IMR-90 (cell line): ENCODE data around the gene TNNC2. TPM values are rescaled to one million over a fixed set of nuclear protein-coding genes. Genes with fewer than 3 reads are reported as not detected.

ENCODE experiments used
- ATAC-seq: fragments of 200-7000 bp; cut with Tn5 transposase; 2 replicates; pipeline ENCODE4 v1.9.1; 2020; ENCODE audit warnings: low read depth, mild to moderate bottlenecking, moderate library complexity
- BruUV-seq: library from RNA; stranded (reverse); fragments of 400-500 nt; replicated peaks from 2 replicates; lab custom pipeline; 2021; lab: Mats Ljungman, UMichigan
- CTCF ChIA-PET: fragments of 300-600 bp; formaldehyde crosslinking; extraction: SDS; loops from one replicate; lab custom pipeline; 2021; ENCODE audit warnings: antibody characterized with exemption; lab: Yijun Ruan, JAX
- POLR2A ChIA-PET: fragments of 300-600 bp; sonication (Branson Sonifier 250); formaldehyde crosslinking; loops from one replicate; lab custom pipeline; 2022; ENCODE audit warnings: antibody characterized with exemption; ENCODE audit not compliant: unreplicated experiment; lab: Charles Lee
- DNase-seq: peaks from one replicate; pipeline ENCODE4 v3.0.0; 2013
- H2AFZ ChIP-seq: replicated peaks from 2 replicates; pipeline ENCODE3; 2013; ENCODE audit warnings: low read length, mild to moderate bottlenecking; ENCODE audit not compliant: poor library complexity
- H2AK5ac ChIP-seq: 2 replicates; pipeline ENCODE4 v1.6.1; 2013; ENCODE audit warnings: low read depth, low read length, inconsistent platforms
- H2AK9ac ChIP-seq: replicated peaks from 2 replicates; pipeline ENCODE3; 2013; ENCODE audit warnings: mild to moderate bottlenecking, low read depth, low read length, moderate library complexity; ENCODE audit not compliant: poor library complexity
- H2BK120ac ChIP-seq: 2 replicates; pipeline ENCODE4 v1.6.1; 2013; ENCODE audit warnings: low read depth, low read length, inconsistent platforms
- H2BK15ac ChIP-seq: 3 replicates; pipeline ENCODE4 v1.6.1; 2013; ENCODE audit warnings: low read depth, low read length, inconsistent platforms
- H2BK20ac ChIP-seq: 2 replicates; pipeline ENCODE4 v1.6.1; 2013; ENCODE audit warnings: low read depth, mild to moderate bottlenecking, inconsistent platforms, low read length, moderate library complexity
- H2BK5ac ChIP-seq: 2 replicates; pipeline ENCODE4 v1.6.1; 2013; ENCODE audit warnings: mild to moderate bottlenecking, low read depth, low read length, inconsistent platforms; ENCODE audit not compliant: poor library complexity, severe bottlenecking
- H3K14ac ChIP-seq: replicated peaks from 2 replicates; pipeline ENCODE4 v1.6.1; 2013; ENCODE audit warnings: low read depth, low read length, inconsistent platforms
- H3K18ac ChIP-seq: 2 replicates; pipeline ENCODE4 v1.6.1; 2013; ENCODE audit warnings: low read depth, low read length, control low read depth
- H3K23ac ChIP-seq: 2 replicates; pipeline ENCODE4 v1.6.1; 2013; ENCODE audit warnings: low read depth, low read length, inconsistent platforms
- H3K27ac ChIP-seq: 2 replicates; pipeline ENCODE4 v1.5.1; 2013; ENCODE audit warnings: mild to moderate bottlenecking, control low read depth, low read length; ENCODE audit not compliant: insufficient read depth
- H3K27me3 ChIP-seq: 2 replicates; pipeline ENCODE4 v1.6.1; 2013; ENCODE audit warnings: low read length; ENCODE audit not compliant: control insufficient read depth, insufficient read depth
- H3K36me3 ChIP-seq: 2 replicates; pipeline ENCODE4 v1.6.1; 2013; ENCODE audit warnings: low read length, mixed read lengths; ENCODE audit not compliant: control insufficient read depth, insufficient read depth
- H3K4ac ChIP-seq: 2 replicates; pipeline ENCODE4 v1.6.1; 2013; ENCODE audit warnings: low read depth, low read length, inconsistent platforms
- H3K4me1 ChIP-seq: 2 replicates; pipeline ENCODE4 v1.6.1; 2013; ENCODE audit warnings: low read length, mixed read lengths; ENCODE audit not compliant: control insufficient read depth, insufficient read depth
- H3K4me2 ChIP-seq: 2 replicates; pipeline ENCODE4 v1.6.1; 2013; ENCODE audit warnings: low read depth, mild to moderate bottlenecking, control low read depth, low read length, moderate library complexity
- H3K4me3 ChIP-seq: 2 replicates; pipeline ENCODE4 v1.5.1; 2013; ENCODE audit warnings: low read depth, mild to moderate bottlenecking, control low read depth, low read length, moderate library complexity; ENCODE audit not compliant: insufficient read depth
- H3K56ac ChIP-seq: 2 replicates; pipeline ENCODE4 v1.6.1; 2013; ENCODE audit warnings: low read length, inconsistent platforms; ENCODE audit not compliant: insufficient read depth; ENCODE audit errors: extremely low read depth
- H3K79me1 ChIP-seq, 2 experiments: 2 replicates each; pipeline ENCODE4 v1.6.1; 2013; ENCODE audit warnings: low read length in 2 of 2, inconsistent platforms in 1 of 2, low read depth in 1 of 2
- H3K9ac ChIP-seq: 2 replicates; pipeline ENCODE4 v1.6.1; 2013; ENCODE audit warnings: low read depth, low read length, control low read depth
- H3K9me1 ChIP-seq: 2 replicates; pipeline ENCODE4 v1.6.1; 2013; ENCODE audit warnings: low read length, inconsistent platforms; ENCODE audit not compliant: insufficient read depth
- H3K9me3 ChIP-seq: 2 replicates; pipeline ENCODE4 v1.6.1; 2013; ENCODE audit warnings: low read length; ENCODE audit not compliant: control insufficient read depth, insufficient read depth
- H4K20me1 ChIP-seq: 2 replicates; pipeline ENCODE4 v1.6.1; 2013; ENCODE audit warnings: low read length, inconsistent platforms; ENCODE audit not compliant: insufficient read depth
- H4K5ac ChIP-seq: 2 replicates; pipeline ENCODE4 v1.6.1; 2013; ENCODE audit warnings: mild to moderate bottlenecking, low read depth, low read length, control low read depth
- H4K8ac ChIP-seq, 2 experiments: 2 replicates each; pipeline ENCODE4 v1.6.1; 2013; ENCODE audit warnings: low read depth in 2 of 2, low read length in 2 of 2, control low read depth in 1 of 2, inconsistent platforms in 1 of 2
- H4K91ac ChIP-seq: 2 replicates; pipeline ENCODE4 v1.6.1; 2013; ENCODE audit warnings: low read depth, low read length, inconsistent platforms; ENCODE audit not compliant: insufficient read depth
- CHD1 ChIP-seq: IDR thresholded peaks from 2 replicates; pipeline ENCODE4 v1.6.1; 2012; ENCODE audit warnings: low read depth, low read length, improper control_type of control experiment
- FOS ChIP-seq: fragments of 150-350 bp; IDR thresholded peaks from 2 replicates; pipeline ENCODE4 v1.6.1; 2016; ENCODE audit warnings: low read depth, low read length
- MAFK ChIP-seq: IDR thresholded peaks from 2 replicates; pipeline ENCODE4 v1.6.1; 2012; ENCODE audit warnings: low read depth, low read length, improper control_type of control experiment
- MAZ ChIP-seq: IDR thresholded peaks from 2 replicates; pipeline ENCODE4 v1.6.1; 2012; ENCODE audit warnings: low read depth, mild to moderate bottlenecking, low read length, improper control_type of control experiment, moderate library complexity, borderline replicate concordance
- POLR2A ChIP-seq: IDR thresholded peaks from 2 replicates; pipeline ENCODE4 v1.6.1; 2012; ENCODE audit warnings: mild to moderate bottlenecking, low read depth, low read length
- SMC3 ChIP-seq: fragments of 150-350 bp; IDR thresholded peaks from 2 replicates; pipeline ENCODE4 v1.6.1; 2016; ENCODE audit warnings: low read depth, mild to moderate bottlenecking, antibody characterized with exemption, low read length, moderate library complexity
- WGBS, 2 experiments: methylation state at CpG; one replicate each; pipeline versions ENCODE4 v1.1.5 to v1.1.7; 2013; ENCODE audit warnings: missing lambda C conversion rate in 2 of 2; ENCODE audit not compliant: insufficient read length in 1 of 2; ENCODE audit errors: extremely low coverage in 2 of 2; 5-methylcytosine and 5-hydroxymethylcytosine counted together
- dilution Hi-C: fragments of 300-500 bp; cut with HindIII; formaldehyde crosslinking; loops from one replicate; pipeline ENCODE4 v1.14.3; 2018; ENCODE audit warnings: low sequenced_read_pairs; ENCODE audit not compliant: unreplicated experiment
- in situ Hi-C: fragments of 300-500 bp; cut with MboI; formaldehyde crosslinking; loops from 3 replicates; pipeline ENCODE4 v1.14.3; 2019; ENCODE audit warnings: low sequenced_read_pairs, inconsistent platforms, mixed read lengths
- intact Hi-C: fragments of 100-400 bp; cut with micrococcal nuclease; formaldehyde crosslinking; loops from 2 replicates; pipeline ENCODE4 v1.10.0; 2022
- polyA plus RNA-seq, 3 experiments: library from polyadenylated mRNA; depleted of rRNA; stranded (reverse); fragments of >200 nt; gene quantifications; 2 replicates each; pipeline ENCODE4 v1.2.3, GENCODE V29; 2012; ENCODE audit warnings: low replicate concordance in 1 of 3
- total RNA-seq: library from RNA; depleted of rRNA; stranded (reverse); fragments of >200 nt; gene quantifications from 2 replicates; pipeline ENCODE4 v1.2.3, GENCODE V29; 2012
- TF ChIP-seq, protein P1 (sequence below): conservative IDR thresholded peaks from 2 replicates; pipeline ENCODE4 v1.5.1; 2012; ENCODE audit warnings: mild to moderate bottlenecking, low read depth, low read length, improper control_type of control experiment

The TNNC2 gene
- total and polyA plus RNA-seq, 2 of the 4 experiments (the other 2 are of a cell fraction) = 0.46 TPM; not detected in 1

DNA sequence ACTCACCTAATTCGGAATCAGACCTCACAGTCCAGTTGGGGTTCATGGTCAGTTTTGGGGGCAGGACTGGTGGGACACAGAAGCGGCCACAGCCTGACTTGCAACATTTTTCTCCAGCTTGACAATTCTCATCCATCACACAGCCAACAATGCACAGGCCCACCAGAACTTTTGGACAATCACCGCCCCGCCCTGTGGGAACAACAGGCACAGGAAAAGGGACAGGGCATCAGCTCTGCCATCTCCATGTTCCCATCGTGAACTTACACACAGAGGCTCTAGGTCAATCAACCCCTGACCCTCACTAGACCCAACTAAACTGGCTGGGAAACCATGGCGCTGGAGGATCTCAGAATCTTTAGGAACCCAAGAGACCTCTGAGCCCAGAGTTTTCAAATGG is 51.7 kb downstream of the TNNC2 start:
- Histone ChIP-seq H3K56ac (no peak overlapping the region), H2AK5ac (peak overlapping the region; percentile 57), H2BK5ac (no peak overlapping the region), H2BK20ac (no peak overlapping the region), H3K27me3 (peaks cover 16% of the 10 kb centered on the region), H3K4me2 (no peak overlapping the region), H4K8ac (no peak overlapping the region), H3K4me1 (peaks cover 26% of the 10 kb centered on the region), H3K14ac (no peak overlapping the region), H3K9ac (no peak overlapping the region), H3K4me3 (no peak overlapping the region), H3K9me3 (no peaks in the 10 kb centered on the region), H3K36me3 (no peaks in the 10 kb centered on the region), H2BK15ac (no peak overlapping the region), H3K9me1 (peaks cover 24% of the 10 kb centered on the region), H4K5ac (peak overlapping the region; percentile 32; the same call in 1 of the 2 replicates), H3K18ac (no peak overlapping the region), H2AK9ac (no peak overlapping the region), H2AFZ (no peak overlapping the region), H3K4ac (no peak overlapping the region), H3K23ac (no peak overlapping the region), H4K91ac (no peak overlapping the region; the same call in 1 of the 2 replicates), H3K27ac (no peak overlapping the region), H2BK120ac (no peak overlapping the region), H3K79me1 (no peaks in the 10 kb centered on the region), H4K20me1 (peaks cover 11% of the 10 kb centered on the region)
- CTCF ChIA-PET = no interaction called here
- no peak for DNase-seq
- no CpG with 5 or more reads among the region's 6 CpGs for WGBS, 2 experiments
- POLR2A ChIA-PET = no interaction called here
- TF ChIP-seq, protein P1, sequence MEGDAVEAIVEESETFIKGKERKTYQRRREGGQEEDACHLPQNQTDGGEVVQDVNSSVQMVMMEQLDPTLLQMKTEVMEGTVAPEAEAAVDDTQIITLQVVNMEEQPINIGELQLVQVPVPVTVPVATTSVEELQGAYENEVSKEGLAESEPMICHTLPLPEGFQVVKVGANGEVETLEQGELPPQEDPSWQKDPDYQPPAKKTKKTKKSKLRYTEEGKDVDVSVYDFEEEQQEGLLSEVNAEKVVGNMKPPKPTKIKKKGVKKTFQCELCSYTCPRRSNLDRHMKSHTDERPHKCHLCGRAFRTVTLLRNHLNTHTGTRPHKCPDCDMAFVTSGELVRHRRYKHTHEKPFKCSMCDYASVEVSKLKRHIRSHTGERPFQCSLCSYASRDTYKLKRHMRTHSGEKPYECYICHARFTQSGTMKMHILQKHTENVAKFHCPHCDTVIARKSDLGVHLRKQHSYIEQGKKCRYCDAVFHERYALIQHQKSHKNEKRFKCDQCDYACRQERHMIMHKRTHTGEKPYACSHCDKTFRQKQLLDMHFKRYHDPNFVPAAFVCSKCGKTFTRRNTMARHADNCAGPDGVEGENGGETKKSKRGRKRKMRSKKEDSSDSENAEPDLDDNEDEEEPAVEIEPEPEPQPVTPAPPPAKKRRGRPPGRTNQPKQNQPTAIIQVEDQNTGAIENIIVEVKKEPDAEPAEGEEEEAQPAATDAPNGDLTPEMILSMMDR = no peak
- TF ChIP-seq FOS = no peak
- TF ChIP-seq CHD1 = no peak
- TF ChIP-seq POLR2A = no peak
- no peak for TF ChIP-seq SMC3
- no peak for TF ChIP-seq MAZ
- TF ChIP-seq MAFK = no peak
- in situ Hi-C loops = loop anchor here (25.0 kb wide), 3 partner anchors 738 to 1838 kb away; partner anchors contain the start of gene TTPAL
- no TSS peak for BruUV-seq
- no peak for ATAC-seq
- intact Hi-C loops = loop anchor here (5.0 to 10.0 kb wide), 6 partner anchors 309 to 1081 kb away; partner anchors contain the start of genes NCOA5, STK4 and TOMM34
- dilution Hi-C loops = no loop called here
